Liver (tissue), 9 donors: Measurements from ENCODE around the gene TGIF1. TPM values are rescaled to one million over a fixed set of nuclear protein-coding genes. Genes with fewer than 3 reads are reported as not detected.
A peak's percentile ranks its signal among the peaks of the same experiment; 100 is the strongest.

Experiments used
- DNase-seq: peaks from one replicate; pipeline ENCODE4 v3.0.0-alpha.2; 2017; ENCODE audit warnings: low spot score
- H3K27ac ChIP-seq, 2 donors: one replicate each; pipeline ENCODE4 v1.7.0; 2013; ENCODE audit warnings: inconsistent platforms in 2 of 2, low read length in 2 of 2, control low read depth in 1 of 2, low read depth in 1 of 2, mild to moderate bottlenecking in 1 of 2
- H3K27me3 ChIP-seq, 4 donors: one replicate each; pipeline versions ENCODE4 v1.6.1 to v1.7.0; 2013; ENCODE audit warnings: low read length in 3 of 4, inconsistent platforms in 1 of 4, mild to moderate bottlenecking in 1 of 4, moderate library complexity in 1 of 4; ENCODE audit not compliant: control insufficient read depth in 4 of 4, insufficient read depth in 4 of 4
- H3K36me3 ChIP-seq, 4 donors: one replicate each; pipeline versions ENCODE4 v1.6.1 to v1.7.0; 2013; ENCODE audit warnings: low read length in 3 of 4, mild to moderate bottlenecking in 3 of 4, low read depth in 1 of 4, moderate library complexity in 1 of 4; ENCODE audit not compliant: control insufficient read depth in 4 of 4, insufficient read depth in 3 of 4
- H3K4me1 ChIP-seq, 4 donors: one replicate each; pipeline versions ENCODE4 v1.6.1 to v1.7.0; 2013; ENCODE audit warnings: low read length in 3 of 4, mild to moderate bottlenecking in 3 of 4, moderate library complexity in 1 of 4; ENCODE audit not compliant: control insufficient read depth in 4 of 4, insufficient read depth in 4 of 4
- H3K4me3 ChIP-seq, 3 donors: one replicate each; pipeline versions ENCODE4 v1.6.1 to v1.7.0; 2013; ENCODE audit warnings: low read length in 3 of 3, control low read depth in 1 of 3, low read depth in 1 of 3, mild to moderate bottlenecking in 1 of 3
- H3K9ac ChIP-seq, 2 donors: one replicate each; pipeline ENCODE4 v1.7.0; 2013; ENCODE audit warnings: low read length in 2 of 2, mild to moderate bottlenecking in 2 of 2, moderate library complexity in 2 of 2, control low read depth in 1 of 2, low read depth in 1 of 2
- H3K9me3 ChIP-seq, 4 donors: one replicate each; pipeline versions ENCODE4 v1.6.1 to v1.7.0; 2013; ENCODE audit warnings: low read length in 3 of 4; ENCODE audit not compliant: control insufficient read depth in 4 of 4
- ATF3 ChIP-seq: IDR thresholded peaks from 2 replicates; pipeline ENCODE4 v1.6.1; 2016; ENCODE audit warnings: antibody characterized with exemption
- CTCF ChIP-seq: fragments of 150-350 bp; IDR thresholded peaks from 2 replicates; pipeline ENCODE4 v1.5.1; 2017; ENCODE audit warnings: improper control_type of control experiment, low read depth, low read length; ENCODE audit not compliant: missing input control
- EGR1 ChIP-seq, 2 donors: IDR thresholded peaks; 2 replicates each; pipeline ENCODE4 v1.6.1; 2016 to 2018; ENCODE audit warnings: antibody characterized with exemption in 2 of 2, low read depth in 2 of 2
- FOXA1 ChIP-seq: IDR thresholded peaks from 2 replicates; pipeline ENCODE4 v1.6.1; 2016; ENCODE audit warnings: antibody characterized with exemption
- FOXA2 ChIP-seq: IDR thresholded peaks from 2 replicates; pipeline ENCODE4 v1.6.1; 2016; ENCODE audit warnings: antibody characterized with exemption
- GABPA ChIP-seq, 2 donors: IDR thresholded peaks in 1 of 2; conservative IDR thresholded peaks in 1 of 2; 2 replicates each; pipeline ENCODE4 v1.6.1; 2016; ENCODE audit warnings: antibody characterized with exemption in 2 of 2, mild to moderate bottlenecking in 1 of 2, moderate library complexity in 1 of 2
- HNF4A ChIP-seq, 2 donors: conservative IDR thresholded peaks; 2 replicates each; pipeline ENCODE4 v1.6.1; 2016; ENCODE audit warnings: antibody characterized with exemption in 2 of 2, mild to moderate bottlenecking in 2 of 2
- HNF4G ChIP-seq: IDR thresholded peaks from 2 replicates; pipeline ENCODE4 v1.6.1; 2016; ENCODE audit warnings: antibody characterized with exemption
- JUND ChIP-seq, 2 donors: IDR thresholded peaks; 2 replicates each; pipeline ENCODE4 v1.6.1; 2016; ENCODE audit warnings: antibody characterized with exemption in 2 of 2
- MAX ChIP-seq: IDR thresholded peaks from 2 replicates; pipeline ENCODE4 v1.6.1; 2016; ENCODE audit warnings: antibody characterized with exemption
- NR2F2 ChIP-seq: IDR thresholded peaks from 2 replicates; pipeline ENCODE4 v1.6.1; 2016; ENCODE audit warnings: antibody characterized with exemption
- RAD21 ChIP-seq, 2 donors: IDR thresholded peaks; 2 replicates each; pipeline ENCODE4 v1.6.1; 2016; ENCODE audit warnings: antibody characterized with exemption in 2 of 2, mild to moderate bottlenecking in 2 of 2
- REST ChIP-seq: IDR thresholded peaks from 2 replicates; pipeline ENCODE4 v1.6.1; 2016; ENCODE audit warnings: antibody characterized with exemption, mild to moderate bottlenecking
- RXRA ChIP-seq, 2 donors: IDR thresholded peaks; 2 replicates each; pipeline ENCODE4 v1.6.1; 2017 to 2018; ENCODE audit warnings: antibody characterized with exemption in 2 of 2, mild to moderate bottlenecking in 1 of 2
- SP1 ChIP-seq: IDR thresholded peaks from 2 replicates; pipeline ENCODE4 v1.6.1; 2018; ENCODE audit warnings: antibody characterized with exemption, mild to moderate bottlenecking
- TAF1 ChIP-seq: conservative IDR thresholded peaks from 2 replicates; pipeline ENCODE4 v1.6.1; 2016; ENCODE audit warnings: antibody characterized with exemption, mild to moderate bottlenecking
- YY1 ChIP-seq: IDR thresholded peaks from 2 replicates; pipeline ENCODE4 v1.6.1; 2016; ENCODE audit warnings: antibody characterized with exemption, mild to moderate bottlenecking
- ZBTB33 ChIP-seq: IDR thresholded peaks from 2 replicates; pipeline ENCODE4 v1.6.1; 2016; ENCODE audit warnings: antibody characterized with exemption
- WGBS: extraction: QIAGEN DNeasy Blood & Tissue Kit; methylation state at CpG from one replicate; pipeline ENCODE4 v1.1.7; 2013; 5-methylcytosine and 5-hydroxymethylcytosine counted together
- polyA plus RNA-seq, 2 donors: library from polyadenylated mRNA; stranded (reverse) in 1 of 2; unstranded in 1 of 2; fragments of 200-250 nt in 1 of 2; fragments of >200 nt in 1 of 2; fragmentation: Nextera tagmentation in 1 of 2; extraction: Ambion mirVana in 1 of 2; gene quantifications; one replicate each; pipeline versions ENCODE4 v1.2.1 to v1.2.3, GENCODE V29; 2013 to 2015
- total RNA-seq, 2 donors: library from RNA; depleted of rRNA; stranded (reverse); fragments of >200 nt; gene quantifications; one replicate each; pipeline ENCODE4 v1.2.3, GENCODE V29; 2014
- donor health status: healthy.
- donor health status: healthy.
- donor health status: healthy.
- donor health status: healthy.
- donor health status: healthy.

TGIF1 gene
- total and polyA plus RNA-seq, 4 donors, result 13.1 to 26.4 (median 18.4) TPM

GRCh38 chr18:3447895-3448837, 1.8 kb upstream of the TGIF1 start:
- Histone ChIP-seq H3K27ac (peak overlapping the region; percentile 99 to 100), H3K9ac (peak overlapping the region; percentile 76 to 96), H3K27me3 (no peaks in the 10 kb centered on the region), H3K9me3 (no peaks in the 10 kb centered on the region), H3K4me3 (peak overlapping the region; percentile 63 to 84 (median 75)), H3K4me1 (peaks cover 3 to 22% (median 8%) of the 10 kb centered on the region in 4 donors), H3K36me3 (no peaks in the 10 kb centered on the region)
- under 1% methylated on average over 63 of the region's 63 CpGs for WGBS
- TF ChIP-seq FOXA1, result peak; percentile 52
- TF ChIP-seq SP1, result peak; percentile 81
- TF ChIP-seq JUND (IDR thresholded peaks at IDR 0.05), result peak; percentile 12 to 17
- TF ChIP-seq TAF1, result peak; percentile 90
- no peak for TF ChIP-seq ATF3
- peak; percentile 88 for TF ChIP-seq REST
- TF ChIP-seq CTCF, result no peak
- peak; percentile 70 for TF ChIP-seq YY1
- TF ChIP-seq RAD21 (IDR thresholded peaks at IDR 0.05), result peak; percentile 4 to 37
- no peak for TF ChIP-seq HNF4G
- TF ChIP-seq NR2F2, result peak; percentile 26
- TF ChIP-seq EGR1 (IDR thresholded peaks at IDR 0.05; ENCODE audit: low read depth in 2 of 2), result peak; percentile 29 to 75
- peak; percentile 45 for TF ChIP-seq FOXA2
- TF ChIP-seq ZBTB33, result peak; percentile 65
- TF ChIP-seq HNF4A (conservative IDR thresholded peaks at IDR 0.05), result peak in 1 of 2 donors; percentile 35
- peak; percentile 42 to 56 for TF ChIP-seq RXRA (IDR thresholded peaks at IDR 0.05)
- peak in 1 of 2 donors; percentile 20 for TF ChIP-seq GABPA (IDR thresholded peaks at IDR 0.05 in 1 of 2, conservative IDR thresholded peaks at IDR 0.05 in 1 of 2)
- TF ChIP-seq MAX, result peak; percentile 54
- peak; percentile 90 for DNase-seq
